Upper lobe of left lung (tissue), 6 donors: Measurements from ENCODE around the gene TRPC4. TPM values are rescaled to one million over a fixed set of nuclear protein-coding genes. Genes with fewer than 3 reads are reported as not detected.

Experiments used
- ATAC-seq, 2 donors: fragments of 200-7000 bp; cut with Tn5 transposase; one replicate each; pipeline ENCODE4 v1.9.1; 2022; ENCODE audit warnings: mild to moderate bottlenecking in 2 of 2, moderate library complexity in 2 of 2; ENCODE audit not compliant: low FRiP score in 2 of 2
- DNase-seq, 2 donors: peaks; one replicate each; pipeline ENCODE4 v3.0.0-alpha.2; 2019 to 2020
- H3K27ac ChIP-seq, 4 donors: fragments of 200-600 bp; sonication (generic); one replicate each; pipeline ENCODE4 v1.5.1; 2016 to 2019
- H3K27me3 ChIP-seq, 4 donors: fragments of 200-600 bp; sonication (generic); one replicate each; pipeline ENCODE4 v1.5.1; 2017 to 2019
- H3K36me3 ChIP-seq, 4 donors: fragments of 200-600 bp; sonication (generic); one replicate each; pipeline ENCODE4 v1.5.1; 2016 to 2019
- H3K4me1 ChIP-seq, 4 donors: fragments of 200-600 bp; sonication (generic); one replicate each; pipeline ENCODE4 v1.5.1; 2018 to 2019
- H3K4me3 ChIP-seq, 4 donors: fragments of 200-600 bp; sonication (generic); one replicate each; pipeline ENCODE4 v1.5.1; 2017 to 2019; ENCODE audit warnings: mild to moderate bottlenecking in 2 of 4, moderate library complexity in 1 of 4
- H3K9me3 ChIP-seq, 4 donors: fragments of 200-600 bp; sonication (generic); one replicate each; pipeline ENCODE4 v1.5.1; 2018 to 2019
- EP300 ChIP-seq, 4 donors: sonication (generic); formaldehyde crosslinking; IDR thresholded peaks; one replicate each; pipeline ENCODE4 v1.5.1; 2017; ENCODE audit warnings: antibody characterized with exemption in 4 of 4, control low read depth in 2 of 4
- POLR2A ChIP-seq, 4 donors: fragments of 450-650 bp; IDR thresholded peaks; one replicate each; pipeline ENCODE4 v1.5.1; 2016 to 2017; ENCODE audit warnings: antibody characterized with exemption in 4 of 4, mild to moderate bottlenecking in 2 of 4
- POLR2AphosphoS5 ChIP-seq, 2 donors: sonication (generic); formaldehyde crosslinking; IDR thresholded peaks; one replicate each; pipeline ENCODE4 v1.5.1; 2017; ENCODE audit warnings: antibody characterized with exemption in 2 of 2
- WGBS, 2 donors: methylation state at CpG; one replicate each; pipeline ENCODE4 v1.1.5; 2017 to 2018; 5-methylcytosine and 5-hydroxymethylcytosine counted together
- total RNA-seq, 6 donors: library from RNA; depleted of rRNA in 4 of 6; stranded (reverse); fragments of >200 nt in 4 of 6; gene quantifications; one replicate each; pipeline versions ENCODE4 v1.1.0 to v1.2.1, GENCODE V29; 2016 to 2021
- TF ChIP-seq, protein P1 (sequence below), 6 experiments: fragments of 450-650 bp in 4 of 6; fragments of 200-600 bp in 2 of 6; sonication (generic) in 2 of 6; IDR thresholded peaks; one replicate each; pipeline ENCODE4 v1.5.1; 2016 to 2019; ENCODE audit warnings: antibody characterized with exemption in 6 of 6
- donor health status: DM: no; HTN: no; CAD: no; lungs with moderate emphysema.
- donor health status: DM: no; HTN: yes; CAD: no; lungs with severe emphysema.

Gene TRPC4
- total RNA-seq, 6 donors from 2014 or later, result 0.39 to 6.3 (median 1.8) TPM

GRCh38 chr13:37613638-37614037 lies 255.9 kb downstream of the TRPC4 start:
- Histone ChIP-seq H3K4me3 (no peak overlapping the region), H3K36me3 (no peaks in the 10 kb centered on the region), H3K27ac (no peak overlapping the region), H3K27me3 (no peaks in the 10 kb centered on the region), H3K9me3 (no peaks in the 10 kb centered on the region), H3K4me1 (peaks cover 0 to 4% (median 0%) of the 10 kb centered on the region in 4 donors)
- TF ChIP-seq POLR2A (IDR thresholded peaks at IDR 0.05) (no peak), EP300 (IDR thresholded peaks at IDR 0.05) (no peak), POLR2AphosphoS5 (IDR thresholded peaks at IDR 0.05) (no peak)
- TF ChIP-seq, protein P1, sequence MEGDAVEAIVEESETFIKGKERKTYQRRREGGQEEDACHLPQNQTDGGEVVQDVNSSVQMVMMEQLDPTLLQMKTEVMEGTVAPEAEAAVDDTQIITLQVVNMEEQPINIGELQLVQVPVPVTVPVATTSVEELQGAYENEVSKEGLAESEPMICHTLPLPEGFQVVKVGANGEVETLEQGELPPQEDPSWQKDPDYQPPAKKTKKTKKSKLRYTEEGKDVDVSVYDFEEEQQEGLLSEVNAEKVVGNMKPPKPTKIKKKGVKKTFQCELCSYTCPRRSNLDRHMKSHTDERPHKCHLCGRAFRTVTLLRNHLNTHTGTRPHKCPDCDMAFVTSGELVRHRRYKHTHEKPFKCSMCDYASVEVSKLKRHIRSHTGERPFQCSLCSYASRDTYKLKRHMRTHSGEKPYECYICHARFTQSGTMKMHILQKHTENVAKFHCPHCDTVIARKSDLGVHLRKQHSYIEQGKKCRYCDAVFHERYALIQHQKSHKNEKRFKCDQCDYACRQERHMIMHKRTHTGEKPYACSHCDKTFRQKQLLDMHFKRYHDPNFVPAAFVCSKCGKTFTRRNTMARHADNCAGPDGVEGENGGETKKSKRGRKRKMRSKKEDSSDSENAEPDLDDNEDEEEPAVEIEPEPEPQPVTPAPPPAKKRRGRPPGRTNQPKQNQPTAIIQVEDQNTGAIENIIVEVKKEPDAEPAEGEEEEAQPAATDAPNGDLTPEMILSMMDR (IDR thresholded peaks at IDR 0.05), result no peak
- ATAC-seq (no peak), DNase-seq (no peak)
- 77 to 83% methylated on average over 2 of the region's 2 CpGs for WGBS, 2 donors

- no peak overlapping the region for H3K4me3 ChIP-seq
- H3K9me3 ChIP-seq, result no peaks in the 10 kb centered on the region
- no peak overlapping the region for H3K27ac ChIP-seq
- DNase-seq (no peak), ATAC-seq (no peak)
- no peak for TF ChIP-seq POLR2AphosphoS5 (IDR thresholded peaks at IDR 0.05)
- TF ChIP-seq EP300 (IDR thresholded peaks at IDR 0.05), result no peak
- TF ChIP-seq POLR2A (IDR thresholded peaks at IDR 0.05), result no peak
- TF ChIP-seq, protein P1 (IDR thresholded peaks at IDR 0.05), result no peak
- peaks cover 0 to 4% (median 0%) of the 10 kb centered on the region in 4 donors for H3K4me1 ChIP-seq
- no peaks in the 10 kb centered on the region for H3K36me3 ChIP-seq
- WGBS, 2 donors, result 86 to 93% methylated on average over 3 of the region's 3 CpGs
- H3K27me3 ChIP-seq, result no peaks in the 10 kb centered on the region
Observed at GRCh38 chr13:37613236-37613635, 256.3 kb downstream of the TRPC4 start.

- no peak overlapping the region for H3K4me3 ChIP-seq
- WGBS, 2 donors, result 63 to 70% methylated on average over 1 of the region's 1 CpG
- ATAC-seq, result no peak
- no peaks in the 10 kb centered on the region for H3K36me3 ChIP-seq
- no peaks in the 10 kb centered on the region for H3K9me3 ChIP-seq
- no peak for DNase-seq
- H3K27me3 ChIP-seq, result no peaks in the 10 kb centered on the region
- H3K27ac ChIP-seq, result no peak overlapping the region
- TF ChIP-seq EP300 (IDR thresholded peaks at IDR 0.05), result no peak
- TF ChIP-seq, protein P1 (IDR thresholded peaks at IDR 0.05), result no peak
- TF ChIP-seq POLR2AphosphoS5 (IDR thresholded peaks at IDR 0.05), result no peak
- no peak for TF ChIP-seq POLR2A (IDR thresholded peaks at IDR 0.05)
- H3K4me1 ChIP-seq, result no peaks in the 10 kb centered on the region
Observed at GRCh38 chr13:37608750-37609339, 260.7 kb downstream of the TRPC4 start.

- Histone ChIP-seq H3K27me3 (no peaks in the 10 kb centered on the region), H3K27ac (no peak overlapping the region), H3K4me1 (peaks cover 0 to 4% (median 0%) of the 10 kb centered on the region in 4 donors), H3K9me3 (no peaks in the 10 kb centered on the region), H3K4me3 (no peak overlapping the region), H3K36me3 (no peaks in the 10 kb centered on the region)
- WGBS, 2 donors, result 69 to 71% methylated on average over 5 of the region's 5 CpGs
- TF ChIP-seq, protein P1 (IDR thresholded peaks at IDR 0.05), result peak in 2 of 6 experiments; percentile 17 to 43
- no peak for TF ChIP-seq POLR2A (IDR thresholded peaks at IDR 0.05)
- DNase-seq (no peak), ATAC-seq (no peak)
Observed at GRCh38 chr13:37602733-37603381, 266.7 kb downstream of the TRPC4 start.
